ENCODE results near the gene ZNF837.
"Not testable (repeated sequence)": the region's sequence is repeated elsewhere in the genome, so short reads cannot be mapped to it uniquely, and the experiment has no call there.

ZNF837 gene

DNA sequence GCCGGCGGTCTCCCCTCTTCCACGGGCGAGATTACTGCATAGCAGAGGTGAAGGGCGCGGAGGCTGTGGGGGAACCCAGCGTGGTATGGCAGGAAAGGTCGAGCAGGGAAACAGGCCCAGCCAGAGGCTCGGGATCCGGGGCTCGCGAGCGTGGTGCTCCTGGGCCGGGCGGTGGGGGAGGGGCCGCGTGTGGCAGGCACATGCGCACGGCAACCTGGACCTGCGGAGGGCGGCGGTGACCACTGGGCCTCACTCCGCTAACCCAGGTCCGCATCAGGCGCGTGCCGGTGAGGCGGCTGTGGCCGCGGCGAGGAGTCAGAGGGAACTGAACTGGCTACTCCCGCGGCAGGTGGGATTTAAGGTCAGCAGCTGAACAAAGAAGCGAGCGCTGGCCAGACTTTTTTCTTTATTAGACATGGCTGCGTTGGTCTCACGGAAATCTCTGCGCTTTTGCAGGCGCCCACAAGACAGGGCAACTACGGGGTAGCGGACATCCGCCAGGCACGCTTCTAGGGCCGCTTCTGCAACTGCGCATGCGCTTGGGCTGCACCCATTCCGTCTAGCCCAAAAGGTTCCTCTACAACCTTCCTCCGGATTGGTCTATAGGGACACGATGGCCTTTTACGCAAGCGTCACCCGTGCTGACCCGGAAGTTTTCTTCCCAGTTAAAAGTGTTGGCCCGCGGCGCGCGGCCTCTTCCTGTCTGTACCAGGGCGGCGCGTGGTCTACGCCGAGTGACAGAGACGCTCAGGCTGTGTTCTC is 5.9 kb upstream of the ZNF837 start, which contains the start of gene RPS5:
Gene RPS5, plus strand, starts transcription at position 694 of the 762 bp plus-strand sequence. CDS start 869 bp downstream, outside the sequence.
- H4K20me1 ChIP-seq, result peaks cover 46% of the 10 kb centered on the region
- peaks cover 39% of the 10 kb centered on the region for H3K36me3 ChIP-seq

DNA sequence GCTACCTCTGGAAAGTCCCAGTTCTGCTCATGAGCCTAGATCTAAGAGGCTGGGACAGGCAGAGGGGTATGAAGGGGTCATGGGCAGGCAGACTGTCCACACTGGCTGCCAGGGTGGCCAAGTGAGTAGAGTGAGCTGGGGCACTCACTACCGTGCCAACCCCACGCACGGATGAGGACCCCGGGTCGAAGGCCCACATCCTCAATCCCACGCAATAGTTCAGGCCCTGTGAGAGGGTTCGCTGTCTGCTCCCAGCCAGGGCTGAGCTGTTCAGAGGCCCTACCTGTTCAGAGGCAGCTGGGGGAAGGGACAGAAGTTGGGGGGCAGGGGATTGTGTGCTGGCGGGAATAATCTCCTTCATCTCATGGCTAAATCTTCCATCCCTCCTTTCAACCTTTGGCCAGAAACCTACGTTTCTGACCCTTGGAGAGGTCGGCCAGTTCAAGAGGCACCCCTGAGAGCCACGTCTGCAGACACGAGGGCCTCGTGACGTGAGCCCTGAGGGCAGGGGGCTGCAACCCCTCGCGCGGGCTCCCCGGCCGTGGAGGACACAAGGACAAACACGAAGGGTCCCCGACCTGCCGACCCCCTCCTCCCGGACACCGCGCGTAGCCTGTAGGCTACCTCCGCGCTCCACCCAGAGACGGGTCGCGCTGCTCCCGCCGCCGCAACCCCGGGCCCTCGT is 5.2 kb upstream of the ZNF837 start:
- Histone ChIP-seq H3K27ac (peak overlapping the region; percentile 98), H3K4me2 (peak overlapping the region; percentile 95), H3K27me3 (no peaks in the 10 kb centered on the region), H4K20me1 (peaks cover 39% of the 10 kb centered on the region), H3K9ac (peak overlapping the region; percentile 98), H3K36me3 (peaks cover 32% of the 10 kb centered on the region), H3K4me3 (peak overlapping the region; percentile 94), H3K9me3 (no peaks in the 10 kb centered on the region), H3K4me1 (peaks cover 76% of the 10 kb centered on the region)
- TF ChIP-seq Cebpa-rat (IDR thresholded peaks at IDR 0.05), result no peak

More for the DNA sequence above, 5.9 kb upstream of the ZNF837 start, which contains the start of gene RPS5:
- TF ChIP-seq Cebpa-rat (IDR thresholded peaks at IDR 0.05), result no peak; the same call in 1 of the 2 replicates
- Histone ChIP-seq H3K9ac (peak within 1 kb of the TSS; percentile 98), H3K4me1 (peaks cover 76% of the 10 kb centered on the region), H3K4me2 (peak within 1 kb of the TSS; percentile 97), H3K27me3 (no peaks in the 10 kb centered on the region), H3K27ac (peak within 1 kb of the TSS; percentile 98), H3K9me3 (no peaks in the 10 kb centered on the region), H3K4me3 (peak within 1 kb of the TSS; percentile 94)

DNA sequence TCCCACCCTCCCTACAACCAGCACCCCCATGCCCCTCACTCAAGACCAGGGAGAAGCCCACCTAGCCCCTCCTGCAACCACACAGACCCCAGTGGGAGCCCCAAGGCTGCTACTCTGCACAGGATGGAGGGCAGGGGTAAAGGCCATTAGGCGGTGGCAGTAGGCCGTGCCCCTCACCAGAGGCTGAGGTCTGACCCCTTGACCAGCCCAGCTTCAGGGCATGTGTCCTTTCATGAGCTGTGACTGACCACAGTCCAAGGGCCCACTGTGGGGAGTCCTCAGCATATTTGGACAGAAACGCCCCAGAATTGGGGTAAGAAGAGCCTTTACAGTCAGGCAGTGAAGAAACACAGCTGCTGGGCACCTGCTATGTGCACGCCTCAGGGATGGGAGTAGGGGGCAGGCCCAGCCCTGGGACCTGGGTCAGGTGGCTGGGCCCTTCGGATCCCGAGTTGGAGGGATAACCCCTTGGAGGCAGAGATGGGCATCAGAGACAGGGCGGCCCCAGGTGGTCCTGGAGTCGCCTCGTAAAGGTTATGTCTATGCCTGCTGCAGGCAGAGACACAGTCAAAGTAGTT is 4.6 kb upstream of the ZNF837 start:
- H3K4me1 ChIP-seq, result peaks cover 70% of the 10 kb centered on the region
- peak overlapping the region; percentile 95 for H3K4me2 ChIP-seq
- no peaks in the 10 kb centered on the region for H3K9me3 ChIP-seq
- peaks cover 33% of the 10 kb centered on the region for H4K20me1 ChIP-seq
- peak overlapping the region; percentile 98 for H3K27ac ChIP-seq
- H3K27me3 ChIP-seq, result no peaks in the 10 kb centered on the region
- peak overlapping the region; percentile 94 for H3K4me3 ChIP-seq
- peak overlapping the region; percentile 98 for H3K9ac ChIP-seq
- peaks cover 26% of the 10 kb centered on the region for H3K36me3 ChIP-seq
- no peak for TF ChIP-seq Cebpa-rat (IDR thresholded peaks at IDR 0.05)

DNA sequence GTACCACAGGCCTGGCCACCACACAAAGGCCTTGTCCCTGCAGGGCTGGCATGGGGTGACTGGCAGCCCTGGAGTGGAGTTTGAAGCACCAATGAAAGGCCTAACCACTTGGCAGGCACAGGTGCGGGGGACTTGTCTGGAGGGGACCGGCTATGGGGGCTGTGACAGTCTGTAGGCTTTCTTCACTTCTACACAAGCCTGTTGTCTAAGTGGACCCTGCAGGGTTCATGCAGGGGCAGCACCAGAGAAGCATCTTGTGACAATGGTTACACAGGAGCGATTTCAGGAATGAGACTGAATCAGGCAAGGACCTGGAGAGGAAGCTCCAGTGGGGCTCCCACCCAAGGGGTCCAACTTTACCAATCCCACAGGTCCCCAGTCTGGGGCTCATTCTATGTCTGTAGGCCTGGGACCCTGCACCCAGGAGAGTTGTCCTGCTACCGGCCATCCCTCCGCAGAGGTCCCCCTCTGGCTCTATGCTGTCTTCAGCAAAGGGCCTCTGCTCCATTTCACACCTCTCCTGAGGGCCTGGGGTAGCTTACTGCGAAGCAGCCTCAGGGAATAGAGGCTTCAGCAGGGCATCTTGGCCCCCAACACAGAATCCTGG is 2.3 kb upstream of the ZNF837 start:
- H3K4me3 ChIP-seq, result peak overlapping the region; percentile 81; the same call in 1 of the 2 replicates
- peaks cover 3% of the 10 kb centered on the region for H3K36me3 ChIP-seq
- H3K9me3 ChIP-seq, result no peaks in the 10 kb centered on the region
- peak overlapping the region; percentile 79 for H3K9ac ChIP-seq
- peak overlapping the region; percentile 97 for H3K4me2 ChIP-seq
- peaks cover 10% of the 10 kb centered on the region for H4K20me1 ChIP-seq
- peaks cover 66% of the 10 kb centered on the region for H3K4me1 ChIP-seq
- no peak for TF ChIP-seq Cebpa-rat (IDR thresholded peaks at IDR 0.05)
- H3K27me3 ChIP-seq, result no peaks in the 10 kb centered on the region
- H3K27ac ChIP-seq, result peak overlapping the region; percentile 94

DNA sequence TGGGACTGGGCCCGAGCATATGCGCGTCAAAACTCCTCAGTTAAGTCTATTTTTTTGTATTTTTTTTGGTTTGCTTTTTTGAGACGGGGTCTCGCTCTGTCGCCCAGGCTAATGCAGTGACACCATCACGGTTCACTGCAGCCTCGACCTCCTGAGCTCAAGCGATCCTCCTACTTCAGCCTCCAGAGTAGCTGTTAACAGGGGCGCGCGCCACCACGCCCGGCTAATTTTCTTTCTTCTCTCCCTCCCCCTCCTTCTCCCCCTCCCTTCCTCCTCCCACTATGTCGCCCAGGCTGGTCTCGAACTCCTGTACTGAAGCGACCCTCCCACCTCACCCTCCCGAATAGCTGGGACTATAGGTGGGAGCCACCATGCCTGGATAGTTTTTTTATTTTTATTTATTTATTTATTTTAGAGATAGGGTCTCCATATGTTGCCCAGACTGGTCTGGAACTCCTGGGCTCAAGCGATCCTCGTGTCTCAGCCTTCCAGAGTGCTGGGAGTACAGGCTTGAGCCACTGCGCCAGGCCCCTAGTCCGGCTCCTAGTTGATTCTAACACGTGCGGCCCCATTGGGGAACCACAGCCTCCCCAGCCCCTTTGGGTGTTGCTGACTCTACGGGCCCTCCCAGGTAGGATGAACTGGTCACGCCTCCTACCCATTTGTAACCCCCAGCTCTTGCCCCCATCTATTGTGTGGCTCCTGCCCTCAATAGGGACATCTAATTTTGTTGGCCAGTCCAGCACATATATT is 806 bp upstream of the ZNF837 start:
- Histone ChIP-seq H4K20me1 (no peaks in the 10 kb centered on the region), H3K27ac (peak overlapping the region; percentile 94), H3K4me1 (peaks cover 62% of the 10 kb centered on the region), H3K9me3 (no peaks in the 10 kb centered on the region), H3K9ac (peak overlapping the region; percentile 79), H3K36me3 (no peaks in the 10 kb centered on the region), H3K27me3 (no peaks in the 10 kb centered on the region), H3K4me3 (peak overlapping the region; percentile 81), H3K4me2 (peak overlapping the region; percentile 97)
- no peak for TF ChIP-seq Cebpa-rat (IDR thresholded peaks at IDR 0.05)

DNA sequence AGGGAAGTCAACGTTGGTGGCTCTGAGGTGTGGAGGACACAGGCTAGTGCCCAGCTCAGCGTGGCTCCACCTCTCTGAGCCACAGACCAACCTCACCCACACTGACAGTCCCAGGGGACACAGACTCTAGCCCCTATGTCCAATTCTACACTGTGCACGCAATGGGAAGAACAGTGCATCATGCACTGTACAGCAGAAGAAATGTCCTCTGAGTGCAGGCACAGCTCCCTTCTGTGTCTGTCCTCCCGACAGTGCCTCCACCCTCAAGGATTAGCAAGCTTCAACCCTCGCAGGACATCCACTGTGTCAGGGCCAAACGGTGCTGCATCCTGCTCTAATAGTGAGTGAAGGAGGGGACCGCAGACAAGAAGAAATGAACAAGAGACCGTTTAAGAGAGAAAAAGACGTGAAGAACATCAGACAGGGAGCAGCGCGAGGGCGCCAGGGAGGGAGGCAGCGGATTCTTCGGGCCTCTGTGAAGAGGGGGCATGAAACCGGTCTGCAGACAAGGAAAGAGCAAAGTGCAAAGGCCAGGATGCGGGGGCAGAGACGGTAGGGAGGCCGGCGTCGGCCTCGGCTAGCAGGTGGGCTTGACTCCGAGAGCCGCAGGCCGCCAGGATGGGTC is 681 bp downstream of the ZNF837 start:
- peaks cover 47% of the 10 kb centered on the region for H3K4me1 ChIP-seq
- no peaks in the 10 kb centered on the region for H3K9me3 ChIP-seq
- TF ChIP-seq Cebpa-rat (IDR thresholded peaks at IDR 0.05), result no peak
- H3K4me3 ChIP-seq, result peak overlapping the region; percentile 81
- no peaks in the 10 kb centered on the region for H4K20me1 ChIP-seq
- no peaks in the 10 kb centered on the region for H3K27me3 ChIP-seq
- no peaks in the 10 kb centered on the region for H3K36me3 ChIP-seq
- H3K27ac ChIP-seq, result peak overlapping the region; percentile 94
- H3K9ac ChIP-seq, result peak overlapping the region; percentile 89
- peak overlapping the region; percentile 99 for H3K4me2 ChIP-seq

DNA sequence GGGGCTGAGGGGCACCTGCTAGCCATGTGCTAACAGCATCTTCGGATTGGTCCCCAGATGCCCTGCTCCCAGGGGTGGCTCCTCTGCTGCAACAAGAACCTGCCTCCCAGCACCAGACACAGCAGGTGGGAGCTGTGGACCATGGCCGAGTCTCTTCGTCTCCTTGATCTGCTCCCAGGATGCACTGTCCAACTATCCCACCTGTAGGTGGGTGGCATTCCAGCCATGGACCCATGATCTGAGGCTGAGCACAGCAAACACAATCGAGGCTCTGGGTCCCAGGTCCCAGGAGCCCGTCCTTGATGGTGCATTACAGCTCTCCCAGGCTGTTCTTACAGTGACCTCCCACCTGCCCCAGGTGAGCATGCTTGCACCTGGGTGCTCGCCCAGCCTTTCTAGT is 1.6 kb downstream of the ZNF837 start:
- H3K9me3 ChIP-seq, result no peaks in the 10 kb centered on the region
- H3K27me3 ChIP-seq, result no peaks in the 10 kb centered on the region
- TF ChIP-seq Cebpa-rat (IDR thresholded peaks at IDR 0.05), result no peak
- peak overlapping the region; percentile 8; the same call in 1 of the 2 replicates for H3K27ac ChIP-seq
- peak overlapping the region; percentile 99 for H3K4me2 ChIP-seq
- H3K36me3 ChIP-seq, result no peaks in the 10 kb centered on the region
- H3K4me3 ChIP-seq, result peak overlapping the region; percentile 81
- no peaks in the 10 kb centered on the region for H4K20me1 ChIP-seq
- peaks cover 46% of the 10 kb centered on the region for H3K4me1 ChIP-seq
- peak overlapping the region; percentile 89; the same call in 1 of the 2 replicates for H3K9ac ChIP-seq

DNA sequence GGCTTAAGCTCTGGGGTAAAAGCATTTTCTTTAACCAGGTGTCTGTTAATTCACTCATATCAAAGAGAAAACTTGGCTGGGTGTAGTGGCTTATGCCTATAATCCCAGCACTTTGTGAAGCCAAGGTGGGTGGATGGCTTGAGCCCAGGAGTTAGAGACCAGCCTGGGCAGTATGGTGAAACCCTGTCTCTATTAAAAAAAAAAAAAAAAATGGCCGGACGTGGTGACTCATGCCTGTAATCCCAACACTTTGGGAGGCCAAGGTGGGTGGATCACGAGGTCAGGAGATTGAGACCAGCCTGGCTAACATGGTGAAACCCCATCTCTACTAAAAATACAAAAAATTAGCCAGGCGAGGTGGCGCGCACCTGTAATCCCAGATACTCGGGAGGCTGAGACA is 4.1 kb downstream of the ZNF837 start:
- not testable (repeated sequence) for H3K9ac ChIP-seq, H3K27ac ChIP-seq, H3K4me3 ChIP-seq, H3K9me3 ChIP-seq, H3K4me2 ChIP-seq, H3K36me3 ChIP-seq, H3K27me3 ChIP-seq, H4K20me1 ChIP-seq
- H3K4me1 ChIP-seq, result peaks cover 34% of the 10 kb centered on the region

DNA sequence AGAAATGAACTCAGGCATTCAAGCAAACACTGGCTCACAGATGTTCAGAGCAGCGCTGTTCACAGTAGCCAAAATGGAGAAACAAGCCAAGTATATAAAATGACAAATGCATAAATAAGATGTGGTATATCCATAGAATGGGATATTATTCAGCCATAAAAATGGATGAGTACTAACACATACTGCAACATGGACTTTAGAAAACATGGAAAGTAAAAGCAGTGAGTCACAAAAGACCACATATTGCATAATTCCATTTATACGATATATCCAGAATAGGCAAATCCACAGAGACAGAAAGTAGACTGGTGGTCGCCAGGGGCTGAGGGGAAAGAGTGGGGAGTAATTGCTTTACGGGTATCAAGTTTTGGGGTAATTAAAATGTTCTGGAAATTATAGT is 6.6 kb downstream of the ZNF837 start:
- Histone ChIP-seq H3K27ac (no peak overlapping the region), H3K4me2 (no peak overlapping the region), H3K4me3 (no peak overlapping the region), H4K20me1 (no peaks in the 10 kb centered on the region), H3K9me3 (no peaks in the 10 kb centered on the region), H3K4me1 (peaks cover 18% of the 10 kb centered on the region), H3K9ac (no peak overlapping the region), H3K27me3 (no peaks in the 10 kb centered on the region), H3K36me3 (peaks cover 5% of the 10 kb centered on the region)
- TF ChIP-seq Cebpa-rat (IDR thresholded peaks at IDR 0.05), result no peak

Measured in BLaER1 (cell line).